NCI-H2227 (cell line): ENCODE results near the gene DMXL2.
"Not testable (repeated sequence)": the region's sequence is repeated elsewhere in the genome, so short reads cannot be mapped to it uniquely, and the experiment has no call there.

Experiments
- DNase-seq: peaks from one replicate; lab custom pipeline; 2025; ENCODE audit not compliant: unreplicated experiment; lab: John Stamatoyannopoulos, UW

DMXL2 gene, protein sequence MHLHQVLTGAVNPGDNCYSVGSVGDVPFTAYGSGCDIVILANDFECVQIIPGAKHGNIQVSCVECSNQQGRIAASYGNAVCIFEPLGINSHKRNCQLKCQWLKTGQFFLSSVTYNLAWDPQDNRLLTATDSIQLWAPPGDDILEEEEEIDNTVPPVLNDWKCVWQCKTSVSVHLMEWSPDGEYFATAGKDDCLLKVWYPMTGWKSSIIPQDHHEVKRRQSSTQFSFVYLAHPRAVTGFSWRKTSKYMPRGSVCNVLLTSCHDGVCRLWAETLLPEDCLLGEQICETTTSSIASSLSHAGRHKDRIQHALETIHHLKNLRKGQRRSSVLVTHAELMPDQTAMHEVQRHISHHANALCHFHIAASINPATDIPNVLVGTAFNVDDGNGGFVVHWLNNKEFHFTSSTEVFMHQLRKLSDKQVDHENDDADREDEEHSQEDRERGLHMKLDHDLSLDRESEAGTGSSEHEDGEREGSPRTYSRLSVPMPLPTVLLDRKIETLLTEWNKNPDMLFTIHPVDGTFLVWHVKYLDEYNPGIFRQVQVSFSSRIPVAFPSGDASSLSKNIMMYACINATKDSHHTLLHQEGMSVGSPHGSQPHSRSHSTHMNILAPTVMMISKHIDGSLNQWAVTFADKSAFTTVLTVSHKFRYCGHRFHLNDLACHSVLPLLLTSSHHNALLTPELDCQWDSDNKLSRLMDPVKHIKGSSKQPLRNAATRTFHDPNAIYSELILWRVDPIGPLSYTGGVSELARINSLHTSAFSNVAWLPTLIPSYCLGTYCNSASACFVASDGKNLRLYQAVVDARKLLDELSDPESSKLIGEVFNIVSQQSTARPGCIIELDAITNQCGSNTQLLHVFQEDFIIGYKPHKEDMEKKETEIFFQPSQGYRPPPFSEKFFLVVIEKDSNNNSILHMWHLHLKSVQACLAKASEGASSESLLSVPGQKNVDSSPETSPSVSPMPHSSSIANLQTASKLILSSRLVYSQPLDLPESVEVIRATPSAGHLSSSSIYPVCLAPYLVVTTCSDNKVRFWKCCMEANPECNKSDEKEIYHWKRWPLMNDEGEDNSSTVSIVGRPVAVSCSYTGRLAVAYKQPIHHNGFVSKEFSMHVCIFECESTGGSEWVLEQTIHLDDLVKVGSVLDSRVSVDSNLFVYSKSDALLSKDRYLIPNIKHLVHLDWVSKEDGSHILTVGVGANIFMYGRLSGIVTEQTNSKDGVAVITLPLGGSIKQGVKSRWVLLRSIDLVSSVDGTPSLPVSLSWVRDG (N-terminal part only)

DNA sequence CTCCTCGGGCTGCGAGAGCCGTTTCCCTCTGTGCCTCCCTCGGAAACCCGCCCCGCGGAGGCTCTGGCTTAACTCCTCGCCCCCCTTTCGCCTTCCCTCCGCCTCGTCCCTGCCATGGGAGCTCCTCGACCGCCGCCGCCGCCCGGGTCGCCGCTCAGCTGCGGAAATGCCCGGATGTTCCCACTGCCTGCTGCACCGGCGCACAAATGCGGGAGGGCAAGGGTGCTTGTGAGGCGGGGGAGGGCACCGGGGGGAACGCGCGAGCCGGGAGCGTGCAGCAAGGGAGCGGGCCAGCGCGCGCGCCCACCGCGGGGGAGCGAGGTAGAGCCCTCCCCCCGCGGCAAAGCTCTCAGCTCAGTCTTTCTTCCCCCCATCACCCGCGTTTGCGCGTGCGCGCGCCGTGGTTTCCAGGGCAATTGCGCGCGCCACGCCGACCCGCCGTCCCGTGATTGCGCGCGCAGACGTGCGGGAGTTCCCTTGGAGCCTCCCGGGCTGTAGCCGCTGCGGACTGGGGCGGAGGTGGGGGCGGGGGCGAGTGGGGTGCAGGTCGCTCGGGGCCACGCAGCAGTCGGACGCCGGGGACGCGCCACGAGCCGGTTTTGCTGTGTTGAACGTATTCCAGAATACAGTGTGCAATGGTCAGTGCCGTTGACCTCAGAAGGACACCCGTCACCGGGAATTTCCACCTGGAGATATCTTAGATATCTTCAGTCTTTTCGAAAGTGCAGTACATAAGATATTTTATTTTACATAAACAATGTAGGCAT is at the start of gene DMXL2:
DMXL2 (minus strand) TSS at position 168 of the 767 bp plus-strand sequence. CDS start 226 bp downstream, outside the sequence.
- peak; percentile 95 for DNase-seq

GRCh38 chr15:51672155-51672687 is 49.6 kb upstream of the DMXL2 start:
- peak; percentile 41 for DNase-seq

DNA sequence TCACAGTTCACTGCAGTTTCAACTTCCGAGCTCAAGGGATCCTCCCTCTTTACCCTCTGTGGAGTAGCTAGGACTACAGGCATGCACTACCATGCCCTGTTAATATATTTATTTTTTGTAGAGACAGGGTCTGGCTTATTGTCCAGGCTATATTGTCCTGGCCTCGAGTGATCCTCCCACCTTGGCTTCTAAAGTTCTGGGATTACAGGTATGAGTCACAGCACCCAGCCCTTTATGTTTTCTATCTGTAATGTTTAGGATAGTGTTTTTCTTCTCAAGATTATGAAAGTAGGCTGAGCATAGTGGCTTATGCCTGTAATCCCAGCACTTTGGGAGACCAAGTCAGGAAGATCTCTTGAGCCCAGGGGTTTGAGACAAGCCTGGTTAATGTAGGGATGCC is 46.8 kb upstream of the DMXL2 start:
- DNase-seq: no peak

- DNase-seq: no peak
These were observed 45.9 kb upstream of the DMXL2 start for GRCh38 chr15:51668446-51668845.

GRCh38 chr15:51667478-51667877 is 44.9 kb upstream of the DMXL2 start:
- no peak for DNase-seq

- no peak for DNase-seq
These were observed 38.5 kb upstream of the DMXL2 start for GRCh38 chr15:51661072-51661471.

- DNase-seq: no peak
These were observed 36.1 kb upstream of the DMXL2 start for GRCh38 chr15:51658664-51659063.

GRCh38 chr15:51655401-51656057 is 33.0 kb upstream of the DMXL2 start:
- not testable (repeated sequence) for DNase-seq

- DNase-seq: no peak
These were observed 29.6 kb upstream of the DMXL2 start for GRCh38 chr15:51652084-51652668.

DNA sequence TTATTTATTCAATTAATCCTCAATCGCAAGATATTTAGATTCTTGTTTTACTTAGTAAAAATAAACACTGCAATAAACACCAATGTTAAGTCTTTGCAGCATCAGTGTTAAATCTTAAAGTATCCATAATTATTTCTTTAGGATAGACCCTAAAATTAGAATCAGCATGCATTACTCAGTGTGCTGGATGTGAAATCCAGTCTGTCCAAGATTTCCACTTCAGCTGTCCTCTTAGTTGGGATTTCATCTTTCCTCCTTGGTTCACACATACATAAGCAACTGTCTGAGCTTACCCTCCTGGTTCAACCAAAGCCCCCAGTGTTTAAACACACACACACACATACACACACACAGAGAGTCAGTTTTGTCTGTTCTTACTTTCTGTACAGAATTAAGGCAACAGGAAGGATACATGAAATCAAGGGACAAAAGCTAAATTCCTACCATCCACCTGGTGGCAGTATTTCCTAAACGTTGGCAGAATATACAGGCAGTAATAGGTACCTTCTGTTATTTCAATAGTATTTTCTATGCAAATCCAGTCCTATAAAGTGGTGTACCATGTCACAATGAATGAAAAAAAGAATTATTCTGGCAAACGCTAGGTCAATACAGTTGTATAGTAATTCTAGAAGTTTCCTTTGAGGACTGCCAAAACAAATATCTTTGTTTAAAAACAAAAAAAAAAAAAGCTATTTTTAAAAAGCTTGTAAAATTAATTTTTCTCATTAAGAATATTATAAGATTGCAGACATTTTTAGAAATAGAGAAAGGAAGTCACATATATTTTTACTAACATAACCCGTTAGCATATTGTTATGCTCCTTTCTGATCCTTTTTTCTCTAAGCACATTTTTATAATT is 27.3 kb upstream of the DMXL2 start:
- peak; percentile 72 for DNase-seq

DNA sequence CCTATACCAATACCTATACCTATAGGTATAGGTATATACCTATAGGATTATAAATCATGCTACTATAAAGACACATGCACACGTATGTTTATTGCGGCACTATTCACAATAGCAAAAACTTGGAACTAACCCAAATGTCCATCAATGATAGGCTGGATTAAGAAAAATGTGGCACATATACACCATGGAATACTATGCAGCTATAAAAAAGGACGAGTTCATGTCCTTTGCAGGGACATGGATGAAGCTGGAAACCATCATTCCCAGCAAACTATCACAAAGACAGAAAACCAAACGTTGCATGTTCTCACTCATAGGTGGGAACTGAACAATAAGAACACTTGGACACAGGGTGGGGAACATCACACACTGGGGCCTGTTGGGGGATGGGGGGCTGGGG is 26.1 kb upstream of the DMXL2 start:
- DNase-seq: not testable (repeated sequence)

DNA sequence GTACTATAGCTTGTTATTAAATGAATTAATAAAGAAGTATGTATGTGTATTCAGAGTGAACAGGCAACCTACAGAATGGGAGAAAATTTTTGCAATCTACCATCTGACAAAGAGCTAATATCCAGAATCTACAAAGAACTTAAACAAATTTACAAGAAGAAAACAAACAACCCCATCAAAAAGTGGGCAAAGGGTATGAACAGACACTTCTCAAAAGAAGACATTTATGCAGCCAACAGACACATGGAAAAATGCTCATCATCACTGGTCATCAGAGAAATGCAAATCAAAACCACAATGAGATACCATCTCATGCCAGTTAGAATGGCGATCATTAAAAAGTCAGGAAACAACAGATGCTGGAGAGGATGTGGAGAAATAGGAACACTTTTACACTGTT is 25.5 kb upstream of the DMXL2 start:
- not testable (repeated sequence) for DNase-seq

DNA sequence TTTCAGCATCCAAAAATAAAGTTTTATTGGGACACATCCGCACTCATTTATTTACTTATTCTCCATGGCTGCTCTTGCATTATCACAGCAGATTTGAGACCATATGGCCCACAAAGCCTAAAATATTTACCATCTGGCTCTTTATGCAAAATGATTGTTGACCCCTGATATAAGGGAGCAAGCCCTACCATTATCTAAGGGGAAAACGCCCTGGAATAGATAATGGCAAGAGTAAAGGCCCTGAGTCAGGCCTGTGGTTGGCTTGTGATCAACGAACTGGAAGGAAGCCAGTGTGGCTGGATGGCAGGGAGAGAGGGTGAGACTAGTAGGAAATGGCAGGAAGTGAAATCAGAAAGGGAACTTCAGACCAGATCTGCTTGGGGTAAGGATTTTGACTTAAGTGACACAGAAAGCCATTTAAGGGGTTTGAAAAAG is 24.6 kb upstream of the DMXL2 start:
- DNase-seq: peak; percentile 28

DNA sequence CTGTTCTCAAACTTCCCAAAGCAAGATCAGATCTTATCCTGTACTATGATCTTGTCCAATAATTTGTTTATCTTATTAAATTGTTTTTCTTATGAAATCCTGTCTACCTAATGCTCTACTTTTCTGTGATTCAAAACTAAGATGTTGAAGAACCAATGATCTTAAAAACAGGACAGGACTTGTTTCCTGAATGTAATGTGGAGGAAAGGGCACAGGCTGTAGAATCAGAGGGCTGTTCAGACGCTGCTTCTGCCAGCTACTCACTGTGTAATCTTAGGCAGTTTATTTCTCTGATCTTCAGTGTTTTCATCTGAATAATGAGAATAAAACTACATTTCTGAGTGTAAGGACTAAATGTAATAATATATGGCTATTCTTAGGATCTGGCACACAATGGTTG is 20.1 kb upstream of the DMXL2 start:
- DNase-seq: no peak

GRCh38 chr15:51641490-51642130 is 19.0 kb upstream of the DMXL2 start:
- no peak for DNase-seq

GRCh38 chr15:51634591-51635198 is 12.1 kb upstream of the DMXL2 start:
- no peak for DNase-seq

DNA sequence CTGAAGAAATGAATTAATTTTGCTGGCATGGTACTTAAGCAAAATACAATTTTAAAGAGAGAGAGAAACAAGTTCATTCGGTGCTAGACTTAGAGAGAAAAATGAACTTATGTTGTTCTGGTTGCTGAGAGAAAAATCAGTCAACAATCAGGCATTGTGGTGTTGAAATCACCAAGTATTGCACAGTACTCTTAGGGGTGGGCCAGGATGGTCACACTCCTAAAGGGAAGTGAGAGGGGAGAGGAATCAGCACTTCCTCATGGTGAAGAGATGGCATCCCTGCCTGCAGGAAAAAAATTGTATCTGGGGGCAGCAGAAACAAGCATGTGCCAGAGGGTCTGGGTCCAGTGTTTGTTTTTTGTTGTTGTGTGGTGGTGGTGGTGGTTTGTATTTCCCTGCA is 7.0 kb upstream of the DMXL2 start:
- DNase-seq: no peak
